GM12891 (cell line): ENCODE measurements around the gene UNC13B.

Experiments
- POLR2A ChIP-seq: IDR thresholded peaks from 2 replicates; pipeline ENCODE4 v1.6.1; 2011; ENCODE audit warnings: low read depth, low read length, control low read depth
- POLR2AphosphoS5 ChIP-seq: IDR thresholded peaks from 2 replicates; pipeline ENCODE4 v1.6.1; 2011; ENCODE audit warnings: low read depth, low read length, control low read depth

DNA sequence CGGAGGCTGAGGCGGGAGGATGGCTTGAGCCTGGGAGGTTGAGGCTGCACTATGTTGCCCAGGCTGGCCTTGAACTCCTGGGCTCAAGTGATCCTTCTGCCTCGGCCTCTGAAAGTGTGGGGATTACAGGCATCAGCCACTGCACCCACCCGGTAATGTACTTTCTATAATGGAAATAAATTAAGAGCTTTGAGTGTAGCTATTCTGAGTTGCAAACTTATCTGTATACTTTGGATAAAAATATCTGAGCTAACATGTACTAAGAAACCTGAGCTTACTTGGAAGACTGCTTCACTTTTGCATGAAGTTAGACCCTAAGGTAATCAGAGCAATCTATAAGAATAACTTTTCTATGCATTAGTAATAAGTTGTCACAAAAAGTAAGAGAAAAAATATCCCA, 50.0 kb downstream of the UNC13B start:
- TF ChIP-seq POLR2A (no peak), POLR2AphosphoS5 (no peak)
